HCT116 (cell line): Measurements from ENCODE around the gene HOXC4.

ENCODE experiments used
- ZFX ChIP-seq: fragments of 450-650 bp; IDR thresholded peaks from 2 replicates; pipeline ENCODE4 v1.6.1; 2017
- TF ChIP-seq, protein P1 (sequence below), 3 experiments: fragments of 200-600 bp in 1 of 3; sonication (generic) in 1 of 3; IDR thresholded peaks in 2 of 3; conservative IDR thresholded peaks in 1 of 3; 2 replicates each; pipeline ENCODE4 v1.5.1; 2012 to 2017; ENCODE audit warnings: low read depth in 2 of 3, low read length in 2 of 3, antibody characterized with exemption in 1 of 3, borderline replicate concordance in 1 of 3, control low read depth in 1 of 3, mild to moderate bottlenecking in 1 of 3, mixed read lengths in 1 of 3, mixed run types in 1 of 3, moderate library complexity in 1 of 3; ENCODE audit not compliant: insufficient read depth in 1 of 3

GRCh38 chr12:54037360-54038283, 16.0 kb upstream of the HOXC4 start:
- TF ChIP-seq, protein P1, sequence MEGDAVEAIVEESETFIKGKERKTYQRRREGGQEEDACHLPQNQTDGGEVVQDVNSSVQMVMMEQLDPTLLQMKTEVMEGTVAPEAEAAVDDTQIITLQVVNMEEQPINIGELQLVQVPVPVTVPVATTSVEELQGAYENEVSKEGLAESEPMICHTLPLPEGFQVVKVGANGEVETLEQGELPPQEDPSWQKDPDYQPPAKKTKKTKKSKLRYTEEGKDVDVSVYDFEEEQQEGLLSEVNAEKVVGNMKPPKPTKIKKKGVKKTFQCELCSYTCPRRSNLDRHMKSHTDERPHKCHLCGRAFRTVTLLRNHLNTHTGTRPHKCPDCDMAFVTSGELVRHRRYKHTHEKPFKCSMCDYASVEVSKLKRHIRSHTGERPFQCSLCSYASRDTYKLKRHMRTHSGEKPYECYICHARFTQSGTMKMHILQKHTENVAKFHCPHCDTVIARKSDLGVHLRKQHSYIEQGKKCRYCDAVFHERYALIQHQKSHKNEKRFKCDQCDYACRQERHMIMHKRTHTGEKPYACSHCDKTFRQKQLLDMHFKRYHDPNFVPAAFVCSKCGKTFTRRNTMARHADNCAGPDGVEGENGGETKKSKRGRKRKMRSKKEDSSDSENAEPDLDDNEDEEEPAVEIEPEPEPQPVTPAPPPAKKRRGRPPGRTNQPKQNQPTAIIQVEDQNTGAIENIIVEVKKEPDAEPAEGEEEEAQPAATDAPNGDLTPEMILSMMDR (IDR thresholded peaks at IDR 0.05 in 2 of 3, conservative IDR thresholded peaks at IDR 0.05 in 1 of 3; ENCODE audit: borderline replicate concordance in 1 of 3, insufficient read depth in 1 of 3, low read depth in 2 of 3, low read length in 2 of 3), result no peak
- TF ChIP-seq ZFX, result no peak
